Prostate gland (tissue), 2 donors: Measurements from ENCODE around the gene ST13. TPM values are rescaled to one million over a fixed set of nuclear protein-coding genes. Genes with fewer than 3 reads are reported as not detected.
"Not testable (repeated sequence)": the region's sequence is repeated elsewhere in the genome, so short reads cannot be mapped to it uniquely, and the experiment has no call there.

ENCODE experiments used
- DNase-seq: peaks from one replicate; pipeline ENCODE4 v3.0.0-alpha.2; 2019; ENCODE audit warnings: low spot score
- H3K27ac ChIP-seq, 2 donors: fragments of 200-600 bp; sonication (generic); 2 replicates each; pipeline ENCODE4 v1.5.1; 2017 to 2019
- H3K27me3 ChIP-seq: fragments of 200-600 bp; sonication (generic); replicated peaks from 2 replicates; pipeline ENCODE4 v1.5.1; 2019; ENCODE audit not compliant: insufficient read depth
- H3K36me3 ChIP-seq, 2 donors: fragments of 200-600 bp; sonication (generic); 1 replicate in 1 of 2; 2 replicates in 1 of 2; pipeline versions ENCODE4 v1.5.1 to v1.8.1; 2017 to 2019
- H3K4me1 ChIP-seq: fragments of 200-600 bp; sonication (generic); replicated peaks from 2 replicates; pipeline ENCODE4 v1.5.1; 2019
- H3K4me3 ChIP-seq, 2 donors: fragments of 200-600 bp; sonication (generic); 2 replicates each; pipeline ENCODE4 v1.5.1; 2017 to 2019
- H3K9me3 ChIP-seq: fragments of 200-600 bp; sonication (generic); 2 replicates; pipeline ENCODE4 v1.5.1; 2017
- CTCF ChIP-seq, 4 experiments: fragments of 200-600 bp in 2 of 4; fragments of 450-650 bp in 2 of 4; sonication (generic) in 2 of 4; IDR thresholded peaks; 1 replicate in 3 of 4; 2 replicates in 1 of 4; pipeline ENCODE4 v1.5.1; 2016 to 2019; ENCODE audit warnings: antibody characterized with exemption in 4 of 4, mild to moderate bottlenecking in 2 of 4, moderate library complexity in 2 of 4
- POLR2A ChIP-seq: fragments of 450-650 bp; IDR thresholded peaks from one replicate; pipeline ENCODE4 v1.6.1; 2016; ENCODE audit warnings: antibody characterized with exemption, mild to moderate bottlenecking
- POLR2AphosphoS5 ChIP-seq: sonication (generic); formaldehyde crosslinking; IDR thresholded peaks from one replicate; pipeline ENCODE4 v1.6.1; 2017; ENCODE audit warnings: antibody characterized with exemption
- WGBS: methylation state at CpG from one replicate; pipeline ENCODE4 v1.1.5; 2018; 5-methylcytosine and 5-hydroxymethylcytosine counted together
- intact Hi-C: fragments of 100-400 bp; cut with DNase I; formaldehyde crosslinking; loops from one replicate; pipeline ENCODE4 v1.14.2; 2022
- total RNA-seq, 2 donors: library from RNA; depleted of rRNA; stranded (reverse); fragments of >200 nt; gene quantifications; one replicate each; pipeline ENCODE4 v1.1.0, GENCODE V29; 2016

ST13 gene
- total RNA-seq, 2 donors from 2014 or later, result 159 to 205 TPM

GRCh38 chr22:40853333-40853732 is 3.1 kb downstream of the ST13 start:
- DNase-seq, result no peak
- Histone ChIP-seq H3K27me3 (no peaks in the 10 kb centered on the region), H3K36me3 (no peaks in the 10 kb centered on the region), H3K9me3 (no peaks in the 10 kb centered on the region), H3K4me1 (peaks cover 9% of the 10 kb centered on the region), H3K4me3 (peak overlapping the region in 1 of 2 donors; percentile 82), H3K27ac (peak overlapping the region; percentile 99)
- intact Hi-C loops, result no loop called here
- TF ChIP-seq CTCF (IDR thresholded peaks at IDR 0.05), result no peak
- 38% methylated on average over 1 of the region's 1 CpG for WGBS

DNA sequence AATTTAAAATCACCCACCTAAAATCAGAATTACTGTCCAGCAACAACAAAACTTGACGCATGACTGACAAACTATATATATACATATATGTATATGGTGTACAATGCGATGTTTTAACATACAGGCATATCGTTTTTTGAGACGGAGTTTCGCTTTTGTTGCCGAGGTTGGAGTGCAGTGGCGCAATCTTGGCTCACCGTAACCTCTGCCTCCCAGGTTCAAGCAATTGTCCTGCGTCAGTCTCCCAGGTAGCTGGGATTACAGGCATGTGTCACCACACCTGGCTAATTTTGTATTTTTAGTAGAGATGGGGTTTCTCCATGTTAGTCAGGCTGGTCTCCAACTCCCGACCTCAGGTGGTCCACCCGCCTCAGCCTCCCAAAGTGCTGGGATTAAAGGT is 10.6 kb downstream of the ST13 start:
- DNase-seq, H3K27ac ChIP-seq, H3K4me3 ChIP-seq, intact Hi-C loops, H3K36me3 ChIP-seq, H3K27me3 ChIP-seq, H3K4me1 ChIP-seq, H3K9me3 ChIP-seq: not testable (repeated sequence)
- 94% methylated on average over 11 of the region's 11 CpGs for WGBS

- Histone ChIP-seq H3K4me3 (no peak overlapping the region), H3K9me3 (no peaks in the 10 kb centered on the region), H3K27ac (no peak overlapping the region), H3K36me3 (peaks cover 0 to 8% of the 10 kb centered on the region in 2 donors), H3K4me1 (no peaks in the 10 kb centered on the region), H3K27me3 (no peaks in the 10 kb centered on the region)
- TF ChIP-seq CTCF (IDR thresholded peaks at IDR 0.05) (no peak), POLR2AphosphoS5 (no peak), POLR2A (no peak)
- no peak for DNase-seq
- 90% methylated on average over 3 of the region's 3 CpGs for WGBS
- intact Hi-C loops, result no loop called here
These were observed 11.5 kb downstream of the ST13 start for GRCh38 chr22:40844951-40845350.

GRCh38 chr22:40838486-40838885 is 18.0 kb downstream of the ST13 start:
- Histone ChIP-seq H3K4me3 (no peak overlapping the region), H3K27ac (no peak overlapping the region), H3K4me1 (no peaks in the 10 kb centered on the region), H3K9me3 (no peaks in the 10 kb centered on the region), H3K36me3 (no peaks in the 10 kb centered on the region), H3K27me3 (no peaks in the 10 kb centered on the region)
- TF ChIP-seq POLR2AphosphoS5, result no peak
- TF ChIP-seq CTCF (IDR thresholded peaks at IDR 0.05), result no peak
- TF ChIP-seq POLR2A, result no peak
- intact Hi-C loops, result no loop called here
- WGBS, result 71% methylated on average over 3 of the region's 3 CpGs
- no peak for DNase-seq

DNA sequence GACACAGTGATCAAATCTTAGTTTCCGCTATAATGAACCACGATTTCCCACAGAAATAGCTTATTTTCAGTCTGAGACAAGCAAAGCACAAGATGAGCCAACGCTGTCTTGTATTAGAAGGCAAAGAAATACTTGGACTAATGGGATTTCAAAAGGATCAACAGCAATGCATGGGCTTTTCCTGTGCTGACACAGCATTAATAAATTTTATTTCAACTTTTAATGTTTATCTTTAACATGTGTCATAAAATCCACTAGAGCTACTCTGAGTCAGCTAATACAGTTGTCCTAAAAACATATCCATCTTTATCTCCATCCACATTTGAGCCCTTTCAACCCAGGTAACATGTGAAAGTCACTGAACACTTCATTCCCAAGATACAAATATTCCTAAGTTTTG is 21.8 kb downstream of the ST13 start:
- DNase-seq, result no peak
- Histone ChIP-seq H3K27me3 (no peaks in the 10 kb centered on the region), H3K36me3 (peaks cover 0 to 12% of the 10 kb centered on the region in 2 donors), H3K4me1 (no peaks in the 10 kb centered on the region), H3K9me3 (no peaks in the 10 kb centered on the region), H3K27ac (no peak overlapping the region), H3K4me3 (no peak overlapping the region)
- intact Hi-C loops, result no loop called here
- WGBS, result 96% methylated on average over 3 of the region's 3 CpGs
- no peak for TF ChIP-seq POLR2AphosphoS5

DNA sequence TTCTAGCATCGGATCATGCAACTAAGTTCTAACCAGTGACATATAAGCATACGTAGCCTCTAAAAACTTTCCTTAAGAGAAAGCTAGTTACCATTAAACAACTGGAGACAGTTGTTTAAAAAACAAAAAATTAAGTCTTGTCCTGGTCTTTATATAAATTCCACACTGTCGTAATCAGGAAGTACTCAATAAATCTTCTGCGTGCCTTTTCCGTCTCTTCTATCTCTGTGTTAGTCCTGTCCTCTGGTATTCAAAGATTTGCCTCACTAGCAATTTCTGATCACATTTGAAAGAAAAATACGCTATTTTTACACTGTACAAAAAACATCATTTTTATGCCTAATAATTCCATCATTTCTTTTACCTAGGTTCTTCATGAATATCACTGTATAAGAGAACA is 27.3 kb downstream of the ST13 start:
- DNase-seq, result no peak
- intact Hi-C loops, result no loop called here

More for the DNA sequence above, 27.3 kb downstream of the ST13 start:
- Histone ChIP-seq H3K27me3 (no peaks in the 10 kb centered on the region), H3K36me3 (peaks cover 0 to 12% of the 10 kb centered on the region in 2 donors), H3K27ac (no peak overlapping the region), H3K4me1 (no peaks in the 10 kb centered on the region), H3K9me3 (no peaks in the 10 kb centered on the region), H3K4me3 (no peak overlapping the region)
- 75% methylated on average over 6 of the region's 6 CpGs for WGBS
- TF ChIP-seq POLR2AphosphoS5 (no peak), CTCF (IDR thresholded peaks at IDR 0.05) (no peak), POLR2A (no peak)
